Activated T-helper 17 cell treated with anti-CD3 and anti-CD28 coated beads, Interleukin-2, amount 50 U/mL, for 72 hours (primary cell): ENCODE data around the gene MAFG. TPM values are rescaled to one million over a fixed set of nuclear protein-coding genes. Genes with fewer than 3 reads are reported as not detected.

Source experiments
- ATAC-seq: fragments of 150-1000 bp; cut with Tn5 transposase; replicated peaks from 2 replicates; pipeline ENCODE4 v1.10.0; 2021; ENCODE audit warnings: mild to moderate bottlenecking, moderate library complexity
- H3K27ac Mint-ChIP-seq: one replicate; pipeline ENCODE4 v1.8.0; 2022; ENCODE audit warnings: mixed read lengths
- H3K27me3 Mint-ChIP-seq: one replicate; pipeline ENCODE4 v1.8.0; 2022; ENCODE audit warnings: mixed read lengths
- H3K36me3 Mint-ChIP-seq: one replicate; pipeline ENCODE4 v1.8.0; 2022; ENCODE audit warnings: low read depth, mild to moderate bottlenecking, mixed read lengths
- H3K4me1 Mint-ChIP-seq: one replicate; pipeline ENCODE4 v1.8.0; 2022; ENCODE audit warnings: mixed read lengths
- H3K4me3 Mint-ChIP-seq: one replicate; pipeline ENCODE4 v1.8.0; 2022; ENCODE audit warnings: mild to moderate bottlenecking, mixed read lengths
- H3K9me3 Mint-ChIP-seq: one replicate; pipeline ENCODE4 v1.8.0; 2022; ENCODE audit warnings: mixed read lengths
- total RNA-seq, 2 donors: library from RNA; stranded (reverse); gene quantifications; one replicate each; pipeline ENCODE4 v1.2.3, GENCODE V29; 2022

Gene MAFG
- total RNA-seq, 2 donors from 2014 or later, result 28.9 to 32.6 TPM

DNA sequence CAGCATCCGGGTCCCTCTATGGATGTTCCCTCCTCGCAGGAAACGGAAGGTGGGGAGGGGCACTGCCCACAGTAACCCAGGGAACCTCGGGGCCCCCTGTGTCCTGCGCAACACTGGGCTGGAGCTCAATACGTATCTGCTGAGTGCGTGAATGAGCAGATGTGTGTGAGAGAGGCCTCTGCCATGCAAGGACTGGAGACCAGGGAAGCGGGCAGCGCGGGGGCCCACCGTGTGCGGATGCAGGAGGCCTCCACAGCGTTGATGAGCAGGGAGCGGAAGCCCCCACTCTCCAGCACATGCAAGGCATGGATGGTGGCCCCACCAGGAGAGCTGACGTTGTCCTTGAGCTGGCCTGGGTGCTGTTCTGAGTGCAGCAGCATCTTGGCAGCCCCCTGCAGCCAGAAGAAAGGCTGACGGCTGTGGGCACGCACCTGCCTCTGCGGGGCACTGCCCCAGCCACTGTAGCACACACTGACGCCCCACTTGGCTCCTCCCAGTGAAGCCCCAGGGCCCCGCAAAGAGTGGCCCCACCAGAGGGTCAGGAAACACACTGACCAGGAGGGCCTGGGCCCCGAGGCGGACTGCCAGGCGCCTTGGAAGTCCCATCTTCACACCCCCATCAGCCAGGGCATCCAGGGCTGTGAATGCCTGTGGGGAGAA lies 6.7 kb upstream of the MAFG start:
- Mint-ChIP-seq H3K27me3 (no peaks in the 10 kb centered on the region), H3K4me1 (no peaks in the 10 kb centered on the region), H3K9me3 (no peaks in the 10 kb centered on the region), H3K27ac (no peak overlapping the region), H3K4me3 (no peak overlapping the region), H3K36me3 (peaks cover 18% of the 10 kb centered on the region)
- no peak for ATAC-seq

DNA sequence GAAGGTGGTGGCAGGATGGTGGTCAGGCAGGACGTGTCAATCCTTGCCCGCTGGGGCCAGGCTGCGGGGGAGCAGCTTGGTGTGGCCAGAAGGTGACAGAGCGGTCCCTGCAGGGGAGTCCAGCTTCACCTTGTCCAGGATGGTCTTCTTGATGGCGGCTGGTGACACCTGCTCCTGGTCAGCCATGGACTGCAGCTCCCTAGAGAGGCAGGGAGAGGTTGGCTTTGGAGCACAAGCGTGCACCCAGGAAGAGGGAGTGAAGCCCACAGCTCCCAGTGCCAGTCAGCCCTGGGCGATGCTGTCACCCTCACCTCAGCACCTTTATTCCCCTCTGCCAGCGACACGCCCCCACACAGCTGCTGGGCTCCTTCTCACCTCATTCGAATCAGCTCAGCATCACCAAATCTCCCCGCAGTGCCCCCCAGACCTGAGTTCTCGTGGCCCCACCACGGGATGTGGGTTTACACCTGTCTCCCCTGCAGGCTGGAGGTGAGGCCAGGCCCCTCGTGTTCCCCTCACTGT lies 5.7 kb upstream of the MAFG start:
- ATAC-seq, result no peak
- H3K9me3 Mint-ChIP-seq, result no peaks in the 10 kb centered on the region
- no peak overlapping the region for H3K27ac Mint-ChIP-seq
- H3K4me3 Mint-ChIP-seq, result no peak overlapping the region
- H3K4me1 Mint-ChIP-seq, result no peaks in the 10 kb centered on the region
- no peaks in the 10 kb centered on the region for H3K27me3 Mint-ChIP-seq
- H3K36me3 Mint-ChIP-seq, result peaks cover 18% of the 10 kb centered on the region

DNA sequence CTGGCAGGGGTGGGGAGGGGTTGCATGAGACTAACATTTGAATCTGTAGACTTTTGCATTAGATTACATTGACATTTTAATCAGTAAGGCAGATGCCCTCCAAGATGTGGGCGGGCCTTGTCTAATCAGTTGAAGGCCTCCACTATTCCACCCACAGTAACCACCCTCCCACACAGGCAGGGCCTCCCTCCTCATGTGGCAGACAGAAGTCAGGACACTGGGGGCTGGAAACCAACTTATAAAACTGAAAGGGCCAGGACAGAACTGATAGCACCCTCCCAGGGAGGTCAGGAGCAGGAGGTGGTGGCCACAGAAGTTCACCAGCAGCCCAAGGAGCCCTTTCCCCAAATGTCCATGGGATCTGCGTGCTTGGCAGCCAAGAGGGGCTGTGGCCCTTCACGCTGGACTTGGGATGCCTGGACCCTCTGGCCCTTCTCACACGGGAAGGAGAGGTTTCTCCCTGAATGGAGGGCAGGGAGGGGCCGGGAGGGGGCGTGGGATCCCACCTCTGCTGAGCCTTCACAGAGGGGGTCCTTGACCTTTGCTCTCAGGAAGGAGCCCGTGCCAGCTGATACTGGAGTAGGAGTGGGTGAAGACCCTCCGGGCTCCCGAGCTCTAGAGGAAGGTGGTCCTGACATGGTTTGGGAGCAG lies 4.9 kb upstream of the MAFG start:
- no peaks in the 10 kb centered on the region for H3K9me3 Mint-ChIP-seq
- no peak overlapping the region for H3K4me3 Mint-ChIP-seq
- H3K27ac Mint-ChIP-seq, result no peak overlapping the region

DNA sequence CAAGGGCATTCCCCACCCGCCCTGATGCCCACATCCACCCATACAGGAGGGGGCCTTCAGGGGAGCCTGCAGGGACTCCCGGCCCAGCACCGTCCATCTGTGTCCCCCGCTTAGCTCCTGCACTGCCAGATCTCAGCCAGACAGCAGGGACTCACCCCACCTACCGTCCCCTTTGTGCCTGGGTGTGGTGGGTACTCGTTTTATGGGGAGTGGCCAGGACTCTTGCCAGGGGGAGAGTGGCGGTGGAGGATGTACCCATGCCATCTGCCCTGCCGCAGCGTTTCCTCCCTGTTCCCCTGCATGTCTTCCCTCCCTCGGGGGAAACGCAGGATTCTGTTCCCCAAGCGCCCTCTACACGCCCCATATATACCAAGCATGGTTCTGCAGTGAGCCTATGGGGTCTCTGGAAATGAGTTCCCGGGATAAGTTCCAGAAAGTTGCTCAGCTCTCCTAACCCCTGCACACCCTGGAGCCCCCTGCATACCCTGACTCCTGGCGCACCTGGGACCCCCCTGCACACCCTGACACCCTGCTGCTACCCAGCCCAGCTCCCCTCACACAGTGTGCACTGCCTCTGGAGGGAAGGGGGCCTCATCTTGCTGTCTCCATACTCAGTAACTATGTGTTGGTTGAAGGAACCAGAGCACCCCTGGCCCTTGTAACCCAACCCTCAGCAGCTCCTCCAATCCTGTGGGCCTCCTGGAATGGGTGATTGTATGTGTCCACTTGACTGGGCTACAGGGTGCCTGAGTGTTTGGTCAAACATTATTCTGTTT lies 4.2 kb upstream of the MAFG start:
- Mint-ChIP-seq H3K4me1 (no peaks in the 10 kb centered on the region), H3K27me3 (no peaks in the 10 kb centered on the region), H3K27ac (no peak overlapping the region), H3K4me3 (no peak overlapping the region), H3K9me3 (no peaks in the 10 kb centered on the region), H3K36me3 (peaks cover 18% of the 10 kb centered on the region)
- ATAC-seq, result no peak

More for the DNA sequence above, 4.9 kb upstream of the MAFG start:
- H3K36me3 Mint-ChIP-seq, result peaks cover 18% of the 10 kb centered on the region
- ATAC-seq, result no peak
- H3K4me1 Mint-ChIP-seq, result no peaks in the 10 kb centered on the region
- H3K27me3 Mint-ChIP-seq, result no peaks in the 10 kb centered on the region

DNA sequence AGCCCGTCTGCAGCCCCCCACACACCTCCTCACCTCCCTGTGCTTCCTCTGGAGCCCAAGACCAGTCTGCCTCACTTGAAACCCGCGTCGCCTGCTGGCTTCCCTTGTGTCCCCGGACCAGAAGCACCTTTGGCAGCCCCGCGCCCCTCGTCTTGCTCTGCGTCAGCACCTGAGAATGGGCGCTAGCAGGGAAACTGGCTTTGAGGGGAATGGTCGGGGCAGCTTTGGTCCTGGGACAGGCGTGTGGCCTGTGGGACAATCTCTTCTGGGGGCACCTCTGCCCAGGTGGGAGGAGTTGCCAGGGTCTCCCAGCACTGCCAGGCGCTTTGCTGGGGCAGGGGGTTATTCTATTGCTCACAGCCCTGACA lies 3.6 kb upstream of the MAFG start:
- Mint-ChIP-seq H3K9me3 (no peaks in the 10 kb centered on the region), H3K4me1 (peaks cover 4% of the 10 kb centered on the region), H3K36me3 (peaks cover 23% of the 10 kb centered on the region), H3K4me3 (no peak overlapping the region), H3K27ac (no peak overlapping the region), H3K27me3 (no peaks in the 10 kb centered on the region)
- ATAC-seq, result no peak

DNA sequence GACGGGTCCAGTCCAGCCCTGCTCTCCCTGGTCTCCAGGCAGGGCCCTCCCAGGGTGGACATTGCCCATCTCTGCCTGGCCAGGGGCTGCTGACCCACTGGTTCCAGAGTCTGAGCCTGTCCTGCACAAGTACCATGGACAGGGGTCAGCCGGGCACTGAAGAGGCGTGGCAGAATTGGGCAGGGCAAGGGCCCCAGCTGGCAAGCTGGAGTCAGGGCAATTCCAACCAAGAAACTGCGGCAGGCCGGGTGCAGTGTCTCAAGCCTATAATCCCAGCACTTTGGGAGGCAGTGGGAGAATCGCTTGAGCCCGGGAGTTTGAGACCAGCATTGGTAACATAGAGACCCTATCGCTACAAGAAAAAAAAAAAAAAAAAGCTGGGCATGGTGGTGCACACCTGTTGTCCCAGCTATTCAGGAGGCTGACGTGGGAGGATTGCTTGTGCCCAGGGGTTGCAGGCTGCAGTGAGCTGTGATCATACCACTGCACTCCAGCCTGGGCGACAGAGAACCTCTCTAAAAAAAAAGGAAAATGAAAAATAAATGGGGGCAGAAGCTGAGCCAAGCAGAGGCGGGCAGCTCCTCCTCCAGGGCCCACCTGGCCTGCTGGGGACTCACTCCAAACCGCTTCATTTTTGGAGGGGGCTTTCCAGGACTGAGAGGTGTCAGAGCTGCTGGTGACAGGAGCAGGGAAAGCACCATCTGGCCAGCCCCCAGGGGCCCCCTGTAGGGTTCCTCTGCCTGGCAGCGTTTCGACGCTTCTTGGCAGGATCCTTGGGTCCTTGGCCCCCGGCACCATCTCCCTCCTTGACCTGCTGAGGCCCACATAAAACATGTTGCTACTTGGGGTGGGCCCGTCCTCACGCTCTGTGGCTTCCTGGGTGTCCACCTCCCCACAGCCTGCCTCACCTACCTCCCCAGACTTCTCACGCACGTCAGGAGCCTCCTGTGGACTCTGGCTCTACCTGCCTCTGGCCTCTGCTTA lies 2.9 kb upstream of the MAFG start:
- ATAC-seq, result no peak
- H3K27ac Mint-ChIP-seq, result no peak overlapping the region
- peaks cover 7% of the 10 kb centered on the region for H3K4me1 Mint-ChIP-seq
- H3K4me3 Mint-ChIP-seq, result no peak overlapping the region
- H3K9me3 Mint-ChIP-seq, result no peaks in the 10 kb centered on the region
- peaks cover 24% of the 10 kb centered on the region for H3K36me3 Mint-ChIP-seq
- no peaks in the 10 kb centered on the region for H3K27me3 Mint-ChIP-seq

DNA sequence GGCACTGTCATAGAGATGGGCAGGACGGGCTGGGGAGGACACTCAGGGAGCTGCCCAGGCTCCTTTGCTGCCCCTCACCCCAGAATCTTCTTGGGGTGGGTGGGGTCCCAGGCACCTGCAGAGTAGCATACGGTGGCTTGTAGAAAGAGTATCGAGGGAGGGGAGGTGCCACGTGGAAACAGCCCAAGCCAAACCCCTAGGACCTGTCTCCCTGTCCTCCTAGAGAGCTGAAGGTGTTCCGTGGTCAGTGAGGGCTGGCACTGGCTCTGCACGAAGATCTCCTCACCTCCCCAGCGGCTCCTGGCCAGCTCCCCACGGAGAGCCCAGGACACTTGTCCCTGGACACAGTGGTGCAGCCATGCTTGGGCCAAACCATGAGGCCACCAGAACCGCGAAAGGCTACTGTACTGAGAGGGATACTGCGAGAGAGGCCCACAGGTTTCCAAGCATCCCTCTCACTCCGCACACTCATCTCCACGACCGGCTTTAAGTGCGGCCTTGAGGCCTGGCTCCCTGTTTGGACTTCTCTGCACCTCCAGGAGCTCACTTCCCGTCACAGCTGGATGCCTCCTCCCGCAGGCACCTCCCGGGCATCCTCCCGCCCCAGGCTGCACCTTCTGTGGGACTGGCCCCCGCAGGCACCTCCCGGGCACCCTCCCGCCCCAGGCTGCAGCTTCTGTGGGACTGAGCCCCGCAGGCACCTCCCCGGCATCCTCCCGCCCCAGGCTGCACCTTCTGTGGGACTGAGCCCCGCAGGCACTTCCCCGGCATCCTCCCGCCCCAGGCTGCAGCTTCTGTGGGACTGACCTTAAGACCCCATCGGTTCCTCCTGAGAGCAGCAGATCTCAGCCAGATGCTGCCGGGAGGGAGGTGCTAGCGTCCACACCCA lies 2.0 kb upstream of the MAFG start:
- Mint-ChIP-seq H3K27ac (no peak overlapping the region), H3K9me3 (no peaks in the 10 kb centered on the region)

DNA sequence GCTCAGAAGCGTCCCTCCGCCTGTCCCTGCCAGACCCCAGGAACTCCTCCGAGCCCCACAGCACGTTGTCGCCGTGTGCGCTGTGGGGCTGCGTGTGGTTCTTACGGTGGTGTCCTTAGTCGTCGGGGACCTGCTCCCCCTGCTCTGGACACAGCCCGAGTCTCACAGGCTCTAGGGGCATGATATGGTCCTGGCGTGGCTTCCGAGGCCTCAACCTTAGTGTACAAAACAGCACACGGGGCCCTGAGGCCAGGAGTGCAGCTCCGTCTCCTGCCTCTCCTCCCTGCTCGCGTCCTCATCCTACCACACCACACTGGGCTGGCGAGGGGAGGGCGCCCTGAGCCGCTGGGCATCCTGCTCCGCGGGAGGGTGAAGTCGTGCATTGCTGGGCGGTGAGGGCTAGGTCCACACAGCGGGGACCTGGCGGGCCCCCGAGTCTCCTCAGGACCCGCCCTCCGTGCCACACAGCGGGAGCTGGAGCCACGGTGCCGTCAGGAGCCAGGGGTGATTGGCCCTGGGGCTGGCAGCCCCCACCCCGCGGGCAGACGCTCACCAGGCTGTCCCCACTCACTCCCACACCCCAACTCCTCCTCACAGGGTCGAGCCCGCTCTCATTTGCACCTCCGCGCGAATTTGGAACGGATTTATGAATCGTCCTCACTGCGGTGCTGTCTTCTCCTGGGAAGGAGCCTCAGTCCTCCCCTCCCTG lies 1.2 kb upstream of the MAFG start:
- Mint-ChIP-seq H3K27ac (no peak overlapping the region), H3K4me3 (peak overlapping the region; percentile 53), H3K36me3 (peaks cover 18% of the 10 kb centered on the region), H3K27me3 (no peaks in the 10 kb centered on the region), H3K9me3 (no peaks in the 10 kb centered on the region), H3K4me1 (peaks cover 7% of the 10 kb centered on the region)
- ATAC-seq, result no peak

More for the DNA sequence above, 2.0 kb upstream of the MAFG start:
- Mint-ChIP-seq H3K36me3 (peaks cover 24% of the 10 kb centered on the region), H3K4me3 (peak overlapping the region; percentile 53), H3K4me1 (peaks cover 7% of the 10 kb centered on the region), H3K27me3 (no peaks in the 10 kb centered on the region)
- no peak for ATAC-seq

DNA sequence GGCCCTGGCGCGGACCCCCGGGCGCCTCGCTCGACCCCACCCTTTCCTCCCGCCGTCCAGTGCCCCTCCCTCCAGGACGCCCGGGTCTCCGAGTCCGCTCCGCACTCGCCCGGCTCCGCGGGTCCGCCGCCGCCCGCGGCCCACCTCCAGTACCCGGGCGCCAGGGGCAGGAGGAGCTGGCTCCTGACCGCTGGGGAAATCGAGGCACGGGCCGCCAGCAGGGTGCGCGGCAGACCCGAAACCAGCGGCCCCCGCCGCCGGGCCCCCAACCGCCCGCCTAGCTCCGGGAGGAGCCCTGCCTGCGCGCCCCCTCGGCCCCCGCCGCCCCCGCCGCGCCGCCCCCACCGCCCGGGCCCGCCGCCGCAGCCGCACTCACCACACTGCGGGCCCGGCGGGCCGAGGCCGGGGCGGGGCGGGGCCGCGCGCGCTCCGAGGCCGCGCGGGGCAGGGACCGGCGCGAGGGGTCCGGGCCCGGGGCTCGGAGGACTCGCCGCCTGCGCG lies 333 bp downstream of the MAFG start:
- Mint-ChIP-seq H3K27me3 (no peaks in the 10 kb centered on the region), H3K4me1 (peaks cover 7% of the 10 kb centered on the region), H3K27ac (no peak overlapping the region), H3K9me3 (no peaks in the 10 kb centered on the region), H3K4me3 (peak overlapping the region; percentile 92), H3K36me3 (peaks cover 12% of the 10 kb centered on the region)
- ATAC-seq, result peak; percentile 5

DNA sequence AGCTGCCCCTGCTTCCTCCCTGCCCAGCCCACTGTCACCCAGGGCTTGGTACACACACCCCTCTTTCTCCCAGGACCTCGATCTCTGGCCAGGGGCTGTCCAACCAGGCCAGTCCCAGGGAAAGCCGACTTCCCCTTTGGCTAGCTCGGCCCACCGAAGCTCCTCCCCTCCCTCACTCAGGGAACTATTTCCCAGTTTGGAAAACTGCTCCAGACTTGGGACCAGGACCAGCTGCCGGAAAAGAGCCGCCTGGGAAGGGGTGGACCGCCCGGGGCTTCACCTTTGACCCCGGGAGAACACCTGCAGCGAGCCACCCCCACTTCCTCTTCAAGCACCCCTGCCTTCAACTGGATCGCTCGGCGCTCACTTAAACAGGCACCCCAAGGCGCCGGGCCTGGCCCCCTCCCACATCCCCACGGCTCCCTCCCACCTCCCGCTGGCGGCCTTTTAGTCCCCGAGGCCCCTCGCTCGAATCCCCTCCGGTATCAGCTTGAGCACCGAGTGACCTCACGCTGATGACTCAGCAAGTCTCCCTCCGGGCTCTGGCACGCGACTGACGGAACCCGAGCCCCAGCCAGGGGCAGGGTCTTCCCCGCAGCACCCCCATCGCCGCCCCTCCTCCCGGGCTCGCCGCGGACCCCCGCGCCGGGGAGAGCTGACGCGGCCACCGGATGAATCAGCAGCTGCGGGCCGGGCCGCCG lies 934 bp downstream of the MAFG start:
- peak; percentile 43 for ATAC-seq
- Mint-ChIP-seq H3K36me3 (peaks cover 18% of the 10 kb centered on the region), H3K9me3 (no peaks in the 10 kb centered on the region), H3K27me3 (no peaks in the 10 kb centered on the region), H3K4me3 (peak overlapping the region; percentile 92), H3K4me1 (peaks cover 7% of the 10 kb centered on the region), H3K27ac (peak overlapping the region; percentile 94)

DNA sequence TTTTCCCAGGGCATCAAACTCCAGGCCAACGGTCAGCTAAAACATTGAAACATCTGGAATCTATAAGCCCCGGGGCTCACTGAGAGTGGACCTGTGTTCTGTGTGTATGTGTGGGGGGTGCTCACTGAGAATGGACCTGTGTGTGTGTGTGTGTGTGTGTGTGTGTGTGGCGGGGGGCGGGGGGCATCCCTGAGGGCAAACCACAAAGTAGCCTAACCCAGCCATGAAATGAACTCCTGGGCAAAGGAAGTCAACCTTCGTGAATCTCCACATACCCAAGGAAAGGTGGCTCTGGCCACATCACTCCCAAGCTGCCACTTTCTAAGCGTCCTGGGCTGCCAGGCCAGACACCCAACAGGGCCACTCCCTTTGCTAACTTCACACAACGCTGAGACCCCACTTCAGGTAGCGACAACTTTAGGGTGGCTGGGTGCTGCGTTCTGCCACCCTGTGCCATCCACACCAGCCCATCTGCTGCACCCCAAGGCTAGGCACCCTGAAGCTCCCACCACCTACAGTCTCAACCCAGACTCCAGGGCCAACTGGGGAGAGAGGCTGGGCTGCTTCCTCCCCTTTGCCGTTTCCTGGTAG lies 1.6 kb downstream of the MAFG start:
- H3K4me1 Mint-ChIP-seq, result peaks cover 7% of the 10 kb centered on the region
- no peaks in the 10 kb centered on the region for H3K9me3 Mint-ChIP-seq
- peak overlapping the region; percentile 92 for H3K4me3 Mint-ChIP-seq
- peak overlapping the region; percentile 94 for H3K27ac Mint-ChIP-seq
- H3K36me3 Mint-ChIP-seq, result peaks cover 24% of the 10 kb centered on the region
- H3K27me3 Mint-ChIP-seq, result no peaks in the 10 kb centered on the region
- ATAC-seq, result no peak
